NCI-H2196 treated with DMSO at 0.1 percent for 48 hours (cell line): Measurements from ENCODE around the gene AUTS2.

Experiments
- DNase-seq: peaks from one replicate; lab custom pipeline; 2025; ENCODE audit not compliant: unreplicated experiment; lab: John Stamatoyannopoulos, UW

AUTS2 gene

GRCh38 chr7:70212281-70212680 lies 614.0 kb downstream of the AUTS2 start:
- no peak for DNase-seq

DNA sequence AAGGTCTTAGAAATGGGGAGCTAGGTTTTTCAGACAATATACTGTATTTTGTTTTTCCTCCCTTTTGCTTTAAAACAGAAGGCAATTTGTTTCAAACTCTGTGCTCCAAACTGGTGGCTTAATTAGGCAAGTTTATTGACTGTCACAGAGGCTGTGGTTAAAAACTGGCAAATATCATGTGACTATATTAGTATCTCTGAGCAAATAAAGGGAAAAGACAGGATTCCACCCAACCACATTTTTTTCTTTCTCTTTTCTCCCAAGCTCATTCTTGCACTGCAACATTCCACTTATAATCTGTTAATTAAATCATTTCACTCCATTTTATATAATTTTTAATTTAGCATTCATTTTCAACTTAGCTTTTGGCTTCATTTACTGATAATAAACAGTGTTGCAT lies 615.8 kb downstream of the AUTS2 start:
- no peak for DNase-seq

GRCh38 chr7:70215491-70215890 lies 617.2 kb downstream of the AUTS2 start:
- DNase-seq, result no peak

DNA sequence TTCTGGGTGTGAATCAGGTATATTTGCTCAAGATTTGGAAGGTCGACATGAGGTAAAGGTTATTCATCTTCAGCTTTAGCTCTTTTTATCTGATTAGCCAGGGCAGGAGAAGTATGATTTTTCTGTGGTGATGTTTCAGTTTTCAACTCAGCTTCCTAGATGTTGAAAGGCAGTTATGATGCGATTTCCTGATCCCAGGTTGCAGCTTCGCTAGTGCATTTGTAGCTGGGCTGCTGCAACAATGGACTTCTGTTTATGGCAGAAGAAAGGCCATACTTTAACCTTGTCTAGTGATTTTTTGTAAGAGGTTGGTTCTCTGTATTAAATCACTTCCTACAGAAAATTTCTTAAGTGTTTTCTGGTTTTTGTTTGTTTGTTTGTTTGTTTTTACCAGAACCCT lies 619.3 kb downstream of the AUTS2 start:
- DNase-seq, result no peak

- DNase-seq, result no peak
Measured at GRCh38 chr7:70218006-70218405, 619.7 kb downstream of the AUTS2 start.

- DNase-seq, result no peak
Measured at GRCh38 chr7:70219061-70219460, 620.8 kb downstream of the AUTS2 start.

- no peak for DNase-seq
Measured at GRCh38 chr7:70229242-70229641, 631.0 kb downstream of the AUTS2 start.

DNA sequence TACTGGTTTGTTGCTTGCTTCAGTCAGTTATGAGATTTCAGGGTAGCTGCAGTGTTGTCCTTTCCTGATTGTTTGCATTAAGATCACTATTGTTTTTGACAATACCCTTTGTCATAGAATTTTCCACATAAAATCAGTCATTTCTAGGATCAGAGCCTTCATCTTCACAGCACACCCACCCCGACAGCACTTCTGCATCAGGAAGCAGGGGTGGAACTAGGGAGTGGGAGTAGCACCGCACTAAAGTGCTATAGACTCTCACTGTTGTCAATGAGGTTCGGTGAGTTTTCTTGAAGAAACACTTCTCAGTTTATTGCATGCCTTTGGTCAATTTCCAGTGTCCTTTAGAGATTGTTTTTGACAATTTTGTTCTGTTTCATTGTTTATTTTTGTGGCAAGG lies 632.5 kb downstream of the AUTS2 start:
- DNase-seq, result no peak

- DNase-seq, result no peak
Measured at GRCh38 chr7:70233776-70234175, 635.5 kb downstream of the AUTS2 start.

DNA sequence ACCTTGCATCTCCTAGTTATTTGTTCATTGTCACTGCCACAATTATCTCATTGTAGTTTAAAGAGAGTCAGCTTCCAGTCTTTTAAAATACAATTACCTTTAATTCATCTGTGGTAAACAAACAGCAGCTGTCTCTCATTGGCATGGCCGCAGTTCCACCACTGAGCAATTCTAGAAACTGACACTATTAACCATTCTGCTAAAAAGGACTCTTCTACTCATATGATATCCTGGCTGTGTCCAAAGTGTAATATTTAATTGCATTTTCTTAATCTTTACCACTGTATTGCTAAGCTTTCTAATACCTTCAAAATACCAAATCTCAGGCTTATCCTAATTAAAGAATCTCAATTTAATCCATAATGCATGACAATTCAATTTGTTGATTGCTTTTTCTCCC lies 639.0 kb downstream of the AUTS2 start:
- no peak for DNase-seq

GRCh38 chr7:70237831-70238575 lies 639.7 kb downstream of the AUTS2 start:
- no peak for DNase-seq

- DNase-seq, result no peak
Measured at GRCh38 chr7:70239918-70240317, 641.6 kb downstream of the AUTS2 start.

DNA sequence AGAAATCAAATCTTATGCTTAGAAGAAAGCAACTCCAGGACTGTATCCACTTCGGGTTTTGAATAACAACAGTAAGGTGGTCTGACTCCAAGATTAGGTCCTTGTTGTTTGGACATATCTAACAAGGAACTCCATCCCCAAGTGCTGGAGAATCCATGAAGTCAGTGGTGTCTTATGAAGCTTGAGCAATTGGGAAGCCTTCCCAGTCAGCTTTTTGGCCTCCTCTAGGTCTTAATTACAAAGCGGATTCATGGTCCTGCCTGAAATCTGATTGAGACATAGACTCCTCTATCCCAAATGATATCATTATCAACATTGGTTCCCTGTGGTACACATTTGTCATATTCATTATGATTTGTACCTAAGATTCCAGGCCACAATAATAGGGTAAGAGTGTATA lies 642.6 kb downstream of the AUTS2 start:
- DNase-seq, result no peak

DNA sequence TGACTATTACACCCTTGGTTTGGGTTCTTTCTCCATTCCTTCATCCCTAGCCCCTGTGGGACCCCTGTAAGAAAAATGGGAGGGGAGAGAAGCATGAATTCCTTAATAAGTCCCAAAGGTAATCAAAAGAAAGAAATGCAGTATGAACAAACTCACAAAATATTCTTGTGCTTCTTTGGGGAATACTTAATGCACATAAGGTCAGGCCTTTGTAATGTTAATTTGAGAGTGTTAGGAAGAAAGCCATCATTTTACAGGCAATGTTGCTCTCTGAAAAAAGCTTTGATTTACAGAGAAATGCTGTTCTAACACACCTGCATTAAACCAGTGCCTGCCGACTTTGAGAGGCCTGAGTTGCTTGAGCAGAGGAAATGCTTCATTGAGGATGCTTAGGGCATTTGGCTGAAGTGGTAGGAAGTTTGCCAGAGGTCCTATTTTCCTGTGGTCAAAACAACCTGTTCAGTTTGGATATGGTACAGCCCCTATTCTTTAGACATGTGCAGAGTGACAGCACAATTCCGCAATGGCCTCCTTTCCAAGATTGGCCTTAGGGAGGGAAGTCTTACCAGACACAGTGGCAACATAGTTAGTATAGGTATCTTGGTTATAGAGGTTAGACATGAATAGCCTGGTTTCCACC lies 643.4 kb downstream of the AUTS2 start:
- DNase-seq, result no peak

- DNase-seq, result no peak
Measured at GRCh38 chr7:70242826-70243225, 644.6 kb downstream of the AUTS2 start.

GRCh38 chr7:70243443-70243842 lies 645.2 kb downstream of the AUTS2 start:
- DNase-seq, result no peak

DNA sequence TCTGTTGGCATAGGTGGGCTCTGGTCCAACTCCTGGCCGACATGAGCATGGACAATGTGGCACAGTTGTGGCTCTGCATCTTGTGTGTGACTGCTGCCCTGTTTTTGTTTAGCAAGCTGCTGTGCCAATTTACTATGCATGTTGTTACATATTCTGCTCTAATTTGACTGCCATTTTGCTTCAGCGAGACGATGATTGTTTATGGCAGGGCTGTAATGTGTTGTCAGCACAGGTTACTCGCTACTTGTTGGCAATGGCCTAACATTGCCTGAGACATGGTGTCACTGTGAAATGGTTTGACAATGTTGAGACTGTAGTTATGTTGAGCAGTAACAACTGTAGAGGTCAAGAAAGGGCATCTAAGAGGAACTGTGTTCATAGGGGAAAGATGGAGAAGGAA lies 659.6 kb downstream of the AUTS2 start:
- no peak for DNase-seq

DNA sequence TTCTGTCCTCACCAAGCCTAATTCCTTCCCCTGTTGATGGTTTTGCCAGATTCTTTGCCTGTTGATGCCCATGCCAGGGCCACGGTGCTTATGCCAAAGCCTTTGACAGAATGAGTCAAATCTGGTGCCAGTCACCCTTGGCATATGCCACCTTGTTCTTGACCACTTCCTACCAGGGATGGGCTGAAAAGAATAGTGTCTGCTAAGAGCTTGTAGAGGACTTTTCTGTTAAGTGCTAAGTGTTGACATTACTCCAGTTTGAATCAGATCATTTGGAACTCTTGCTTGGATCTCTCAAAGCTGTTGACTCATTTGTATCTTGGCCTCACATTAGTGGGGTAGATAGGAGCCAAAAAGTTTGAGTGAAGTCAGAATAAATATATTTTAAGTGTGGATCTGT lies 661.2 kb downstream of the AUTS2 start:
- DNase-seq, result no peak

DNA sequence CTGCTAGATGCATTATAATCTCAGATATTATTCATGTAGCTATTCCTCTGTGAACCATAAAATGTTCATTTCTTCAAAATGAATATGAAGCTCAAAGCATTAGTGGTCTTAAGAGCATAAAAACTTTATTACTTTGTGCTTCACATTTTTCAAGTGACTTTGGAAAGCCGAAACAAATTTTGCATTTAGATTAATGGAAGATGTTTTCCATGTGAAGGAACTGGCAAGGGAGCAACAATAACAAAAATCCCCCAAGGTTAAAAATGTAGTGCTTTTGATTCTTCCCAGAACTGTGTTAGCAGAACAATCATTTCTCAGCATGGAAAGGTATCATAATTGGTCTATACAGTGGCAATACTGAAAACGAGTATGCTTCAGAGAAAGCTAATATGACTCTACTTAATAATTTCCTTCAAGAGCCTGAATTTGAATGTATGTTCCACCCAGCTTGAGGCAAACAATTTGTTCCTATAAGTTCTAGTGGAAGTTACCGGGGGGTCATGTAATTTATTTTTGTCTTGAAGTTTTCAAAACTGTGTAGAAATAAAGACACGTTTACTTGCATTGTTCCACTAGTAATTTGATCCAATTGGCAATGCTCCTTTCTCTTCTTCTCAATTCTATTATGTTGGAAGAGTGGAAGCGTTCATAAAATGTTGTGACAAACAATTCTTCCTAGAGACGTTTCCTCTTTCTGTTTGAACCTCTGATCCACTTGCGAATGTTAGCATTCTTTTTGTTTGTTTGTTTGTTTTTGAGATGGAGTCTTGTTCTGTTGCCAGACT lies 665.4 kb downstream of the AUTS2 start:
- DNase-seq, result no peak

GRCh38 chr7:70266186-70266585 lies 667.9 kb downstream of the AUTS2 start:
- no peak for DNase-seq

DNA sequence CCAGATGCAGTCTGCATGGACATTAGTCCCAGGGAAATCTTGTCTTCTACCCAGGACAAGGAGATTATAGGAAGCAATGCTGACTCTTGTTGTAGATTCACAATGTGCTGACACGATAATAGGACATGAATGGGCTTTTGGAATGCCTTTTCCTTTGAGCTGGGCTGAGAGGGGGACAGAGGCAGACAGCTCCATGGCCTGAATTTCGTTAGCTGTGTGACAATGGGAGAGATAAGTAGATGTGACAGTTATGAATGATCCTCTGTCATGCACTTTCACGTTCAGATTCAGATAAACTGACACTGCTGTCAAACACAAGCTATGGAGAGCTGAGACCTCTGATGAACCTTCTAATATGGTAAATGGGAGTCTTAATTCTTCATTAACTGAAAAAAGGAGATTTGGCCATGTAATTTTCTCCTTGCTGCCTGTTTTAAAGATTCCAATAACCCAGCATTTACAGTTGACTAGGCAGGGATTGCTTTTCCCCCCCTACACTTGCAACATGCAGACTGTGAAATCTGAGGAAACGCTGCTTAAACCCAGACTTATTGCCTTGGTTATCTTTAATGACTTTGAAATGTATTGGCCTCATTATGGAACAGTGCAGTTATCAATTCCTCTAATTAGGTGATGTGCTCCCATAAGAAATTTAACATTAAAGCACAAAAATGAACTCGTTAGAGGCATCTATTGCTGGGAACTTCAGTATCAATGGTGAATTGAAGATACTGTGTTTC lies 669.3 kb downstream of the AUTS2 start:
- DNase-seq, result no peak
